Aorta (tissue), 5 donors: Measurements from ENCODE around the gene CDH12. TPM values are rescaled to one million over a fixed set of nuclear protein-coding genes. Genes with fewer than 3 reads are reported as not detected.

Source experiments
- ATAC-seq: fragments of 200-7000 bp; cut with Tn5 transposase; one replicate; pipeline ENCODE4 v1.9.1; 2022; ENCODE audit warnings: moderate library complexity; ENCODE audit not compliant: low FRiP score
- DNase-seq, 2 donors: peaks; one replicate each; pipeline ENCODE4 v3.0.0-alpha.2; 2020
- H3K27ac ChIP-seq, 2 donors: one replicate each; pipeline ENCODE4 v1.5.1; 2013; ENCODE audit warnings: low read length in 2 of 2, mild to moderate bottlenecking in 2 of 2, moderate library complexity in 2 of 2, control low read depth in 1 of 2, inconsistent platforms in 1 of 2, low read depth in 1 of 2
- H3K27me3 ChIP-seq, 2 donors: one replicate each; pipeline ENCODE4 v1.6.1; 2013; ENCODE audit warnings: control low read depth in 1 of 2, low read length in 1 of 2, mild to moderate bottlenecking in 1 of 2, moderate library complexity in 1 of 2; ENCODE audit not compliant: insufficient read depth in 2 of 2, control insufficient read depth in 1 of 2
- H3K36me3 ChIP-seq, 2 donors: one replicate each; pipeline ENCODE4 v1.6.1; 2013; ENCODE audit warnings: control low read depth in 1 of 2, low read length in 1 of 2, mild to moderate bottlenecking in 1 of 2; ENCODE audit not compliant: insufficient read depth in 2 of 2, control insufficient read depth in 1 of 2
- H3K4me1 ChIP-seq, 2 donors: one replicate each; pipeline ENCODE4 v1.6.1; 2013; ENCODE audit warnings: low read length in 2 of 2, control low read depth in 1 of 2, mild to moderate bottlenecking in 1 of 2, moderate library complexity in 1 of 2; ENCODE audit not compliant: insufficient read depth in 2 of 2, control insufficient read depth in 1 of 2
- H3K4me3 ChIP-seq, 2 donors: one replicate each; pipeline ENCODE4 v1.5.1; 2013; ENCODE audit warnings: low read length in 2 of 2, control low read depth in 1 of 2, mild to moderate bottlenecking in 1 of 2
- H3K9me3 ChIP-seq: one replicate; pipeline ENCODE4 v1.6.1; 2013; ENCODE audit warnings: mild to moderate bottlenecking, low read length; ENCODE audit not compliant: control insufficient read depth
- WGBS, 2 donors: extraction: QIAGEN DNeasy Blood & Tissue Kit; methylation state at CpG; one replicate each; pipeline ENCODE4 v1.1.7; 2013; 5-methylcytosine and 5-hydroxymethylcytosine counted together
- intact Hi-C, 2 donors: fragments of 100-400 bp; cut with DNase I; formaldehyde crosslinking; loops; one replicate each; pipeline versions ENCODE4 v1.14.2 to v1.15.0; 2022
- polyA plus RNA-seq, 2 donors: library from polyadenylated mRNA; stranded (reverse); fragments of 200-250 nt; gene quantifications; one replicate each; pipeline ENCODE4 v1.2.3, GENCODE V29; 2013
- total RNA-seq, 2 donors: library from RNA; stranded (reverse); fragmentation: NEBNext Ultra II Directional; extraction: Animal tissue kit (Norgen Biotek cat#: 25700); gene quantifications; one replicate each; pipeline ENCODE4 v1.2.1, GENCODE V29; 2021
- donor health status: healthy with polysubstance abuse.
- donor health status: Bipolar disorder and iron deficiency.
- donor health status: DM: no; HTN: no; CAD: no.
- donor health status: DM: no; HTN: no; CAD: no.
- donor health status: DM: yes; HTN: yes; CAD: no.

The CDH12 gene
- total and polyA plus RNA-seq, 4 donors = not detected

DNA sequence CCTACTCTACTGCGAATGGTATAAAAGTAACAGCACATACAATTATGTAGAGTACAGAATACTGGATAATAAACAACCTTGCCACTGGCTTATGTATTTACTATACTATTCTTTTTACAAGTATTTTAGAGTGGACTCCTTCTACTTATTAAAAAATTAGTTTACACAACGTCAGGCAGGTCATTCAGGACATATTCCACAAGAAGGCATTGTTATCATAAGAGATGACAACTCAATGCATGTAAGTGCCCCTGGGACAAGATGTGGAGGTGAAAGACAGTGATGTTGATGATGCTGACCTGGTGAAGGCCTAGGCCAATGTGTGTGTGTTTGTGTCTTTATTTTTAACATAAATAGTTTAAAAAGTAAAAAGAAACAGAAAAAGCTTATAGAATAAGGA, 421.7 kb downstream of the CDH12 start:
- no peak overlapping the region for H3K4me3 ChIP-seq
- intact Hi-C loops = no loop called here
- WGBS, 2 donors = 69 to 74% methylated on average over 2 of the region's 2 CpGs
- ATAC-seq (no peak), DNase-seq (no peak)
- H3K27me3 ChIP-seq = no peaks in the 10 kb centered on the region
- H3K36me3 ChIP-seq = no peaks in the 10 kb centered on the region
- H3K27ac ChIP-seq = no peak overlapping the region
- no peaks in the 10 kb centered on the region for H3K9me3 ChIP-seq
- H3K4me1 ChIP-seq = no peaks in the 10 kb centered on the region

DNA sequence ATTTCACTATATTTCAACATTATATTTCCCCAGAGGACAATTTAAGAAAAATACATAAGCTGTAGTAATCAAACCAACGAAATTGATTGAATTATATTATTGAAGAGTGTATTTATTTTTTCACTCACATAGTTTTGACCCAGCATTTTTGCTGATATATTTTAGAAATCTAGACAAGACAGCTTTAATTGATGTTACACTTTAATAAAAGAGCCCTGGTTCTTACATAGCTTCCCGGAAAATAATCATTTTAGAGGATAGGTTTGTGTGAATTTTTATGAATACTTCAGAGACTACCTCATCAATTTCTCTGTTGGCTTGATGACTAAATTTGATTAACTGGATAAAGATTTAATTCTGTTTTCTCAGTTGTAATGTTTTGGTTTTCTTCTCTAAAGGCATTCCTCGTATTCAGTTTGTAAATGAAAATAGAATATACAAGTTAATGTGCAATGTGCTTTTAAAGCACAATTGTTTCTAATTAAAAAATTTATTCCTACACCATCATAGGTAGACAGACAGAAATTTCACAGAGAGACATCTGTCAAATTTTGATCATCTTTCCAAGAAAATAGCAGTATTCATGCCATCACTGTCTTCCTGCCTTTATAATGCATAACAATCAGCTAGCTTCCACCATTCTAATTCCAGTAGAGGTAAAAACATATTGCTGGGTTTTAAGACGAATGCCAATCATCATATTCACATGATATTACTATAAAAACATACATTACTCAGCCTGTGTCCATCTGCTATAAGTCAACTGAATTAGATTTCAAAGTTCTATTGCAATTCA, 441.4 kb downstream of the CDH12 start:
- Histone ChIP-seq H3K36me3 (no peaks in the 10 kb centered on the region), H3K27me3 (no peaks in the 10 kb centered on the region), H3K4me3 (no peak overlapping the region), H3K9me3 (no peaks in the 10 kb centered on the region), H3K4me1 (no peaks in the 10 kb centered on the region), H3K27ac (no peak overlapping the region)
- DNase-seq (no peak), ATAC-seq (no peak)
- intact Hi-C loops = no loop called here
- 21 to 29% methylated on average over 4 of the region's 4 CpGs for WGBS, 2 donors

DNA sequence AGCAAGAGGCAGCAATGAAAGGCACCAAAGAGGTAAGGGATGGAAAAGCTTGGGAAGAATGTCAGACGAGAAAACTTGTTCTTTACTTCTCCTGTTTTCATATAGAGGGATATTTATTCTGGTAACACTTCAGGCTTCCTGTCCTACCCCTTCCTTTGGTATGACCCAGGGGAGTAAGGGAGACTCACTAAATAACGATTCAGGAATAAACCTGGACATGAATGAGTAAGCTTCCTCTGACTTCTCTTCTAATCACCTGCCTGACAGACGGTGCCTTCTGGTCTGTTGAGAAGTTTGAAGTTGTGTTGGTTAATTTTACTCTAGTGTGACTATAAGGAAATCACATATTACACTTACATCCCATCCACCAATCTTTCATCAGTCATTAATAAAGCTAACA, 461.2 kb downstream of the CDH12 start:
- no peak for DNase-seq
- ATAC-seq = no peak
- Histone ChIP-seq H3K4me1 (no peaks in the 10 kb centered on the region), H3K27ac (no peak overlapping the region), H3K9me3 (no peaks in the 10 kb centered on the region), H3K4me3 (no peak overlapping the region), H3K36me3 (no peaks in the 10 kb centered on the region), H3K27me3 (no peaks in the 10 kb centered on the region)
- 65 to 67% methylated on average over 3 of the region's 3 CpGs for WGBS, 2 donors
- intact Hi-C loops = no loop called here

DNA sequence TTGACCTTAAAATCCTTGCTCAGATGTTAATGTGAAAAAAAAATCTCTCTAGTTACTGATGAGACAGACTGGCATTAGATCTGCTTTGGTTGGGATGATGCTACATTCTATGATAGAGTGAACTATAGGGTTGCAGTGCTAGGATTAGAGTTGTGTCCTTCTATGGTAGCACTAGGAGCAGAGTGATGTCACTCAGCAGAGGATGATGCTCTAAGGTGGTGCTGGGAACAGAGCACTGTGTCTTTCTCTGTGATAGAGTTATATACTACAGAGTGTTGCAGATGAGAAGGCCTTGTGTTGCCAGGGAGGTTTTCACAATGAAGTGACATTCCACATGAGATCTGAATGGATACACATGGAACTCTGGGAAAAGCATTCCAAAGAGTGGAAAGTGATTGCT, 462.3 kb downstream of the CDH12 start:
- no peak overlapping the region for H3K27ac ChIP-seq
- no peak for ATAC-seq

DNA sequence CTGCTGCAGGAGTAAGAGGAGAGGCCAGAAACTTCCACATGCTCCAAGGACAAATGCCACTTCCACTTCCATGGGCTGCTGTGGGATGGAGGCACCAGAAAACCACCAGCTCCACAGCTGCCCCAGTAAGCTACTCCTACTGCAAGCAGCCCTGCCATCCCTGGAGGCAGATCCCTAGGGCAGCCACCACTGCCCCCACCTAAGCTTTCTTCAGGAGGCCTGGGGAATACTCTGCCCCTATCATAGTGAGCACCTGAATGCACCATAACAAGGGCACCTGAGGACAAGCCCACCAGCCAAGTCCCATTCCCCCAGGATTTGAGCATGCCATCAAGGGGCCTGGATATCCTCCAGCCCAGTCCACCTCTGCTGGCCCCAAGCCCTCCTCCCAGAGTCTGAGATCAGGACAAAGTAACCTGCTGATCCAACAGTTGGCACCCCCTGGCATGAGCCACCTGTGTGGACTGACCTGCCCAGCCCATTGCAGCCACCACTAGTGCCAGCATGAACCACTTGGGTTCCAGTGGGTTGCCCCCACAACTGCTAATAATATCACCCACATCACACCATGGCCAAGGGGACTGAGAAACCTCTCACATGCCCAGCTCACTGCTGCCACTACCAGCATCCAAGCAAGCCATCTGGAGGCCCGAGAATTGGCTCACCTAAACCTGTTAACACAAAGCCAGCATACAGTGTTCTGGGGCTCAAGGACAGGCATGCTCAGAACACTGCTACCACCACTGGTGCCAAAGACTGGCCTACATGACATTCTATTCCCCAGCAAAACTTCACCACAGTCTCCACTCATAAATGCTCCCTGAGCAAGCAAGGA, 480.1 kb downstream of the CDH12 start:
- intact Hi-C loops = no loop called here
- 60 to 88% methylated on average over 1 of the region's 1 CpG for WGBS, 2 donors
- Histone ChIP-seq H3K27ac (no peak overlapping the region), H3K4me3 (no peak overlapping the region), H3K9me3 (no peaks in the 10 kb centered on the region), H3K4me1 (no peaks in the 10 kb centered on the region), H3K36me3 (no peaks in the 10 kb centered on the region), H3K27me3 (no peaks in the 10 kb centered on the region)
- DNase-seq = peak in 1 of 2 donors; percentile 47
- no peak for ATAC-seq

More for the DNA sequence above, 462.3 kb downstream of the CDH12 start:
- H3K4me3 ChIP-seq = no peak overlapping the region
- no peaks in the 10 kb centered on the region for H3K36me3 ChIP-seq
- DNase-seq = no peak
- no peaks in the 10 kb centered on the region for H3K4me1 ChIP-seq
- H3K9me3 ChIP-seq = no peaks in the 10 kb centered on the region
- intact Hi-C loops = no loop called here
- H3K27me3 ChIP-seq = no peaks in the 10 kb centered on the region

DNA sequence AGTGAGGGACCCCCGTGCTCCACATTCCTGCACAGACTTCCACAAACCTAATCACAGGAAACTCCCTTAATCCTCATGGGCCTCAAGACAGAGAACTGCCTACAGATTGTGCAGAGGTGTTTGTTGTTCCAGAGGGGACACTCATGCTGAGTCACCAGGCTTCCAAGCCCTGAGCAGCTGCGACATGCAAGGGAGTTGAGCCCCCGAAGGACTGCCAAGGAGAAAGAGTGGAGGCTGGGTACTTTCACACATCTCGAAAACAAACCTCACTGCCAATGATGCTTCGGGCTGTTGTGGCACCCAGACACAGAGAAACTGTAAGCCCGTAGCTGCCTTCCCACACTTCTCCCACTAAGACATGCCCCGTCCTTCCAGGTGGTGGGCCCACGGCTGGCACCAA, 480.8 kb downstream of the CDH12 start:
- Histone ChIP-seq H3K27me3 (no peaks in the 10 kb centered on the region), H3K4me3 (no peak overlapping the region), H3K36me3 (no peaks in the 10 kb centered on the region), H3K9me3 (no peaks in the 10 kb centered on the region), H3K27ac (no peak overlapping the region), H3K4me1 (no peaks in the 10 kb centered on the region)
- intact Hi-C loops = no loop called here
- 62 to 63% methylated on average over 8 of the region's 8 CpGs for WGBS, 2 donors
- DNase-seq (peak in 1 of 2 donors; percentile 21), ATAC-seq (no peak)

DNA sequence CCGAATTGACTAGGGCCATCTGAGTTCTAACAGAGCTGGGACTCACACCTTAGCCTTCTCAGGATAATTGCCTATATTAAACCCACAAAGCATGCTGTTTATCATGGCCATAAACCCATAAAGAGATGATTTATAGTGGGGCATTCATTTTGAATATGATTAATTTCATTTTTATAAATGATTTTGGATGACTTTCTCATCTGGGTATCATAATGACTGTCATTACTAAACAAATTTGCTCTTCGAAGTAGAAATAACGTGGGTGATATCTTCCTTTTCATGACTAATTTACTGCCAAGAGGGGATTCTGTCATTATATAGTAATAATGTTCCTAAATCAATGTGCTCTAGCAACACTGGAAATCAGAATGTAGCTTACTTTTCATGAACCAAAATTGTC, 498.2 kb downstream of the CDH12 start:
- intact Hi-C loops = no loop called here
- 49 to 66% methylated on average over 3 of the region's 3 CpGs for WGBS, 2 donors
- DNase-seq = no peak
- no peak for ATAC-seq
- no peak overlapping the region for H3K4me3 ChIP-seq
- no peaks in the 10 kb centered on the region for H3K4me1 ChIP-seq
- no peaks in the 10 kb centered on the region for H3K9me3 ChIP-seq
- no peak overlapping the region for H3K27ac ChIP-seq
- no peaks in the 10 kb centered on the region for H3K36me3 ChIP-seq
- H3K27me3 ChIP-seq = no peaks in the 10 kb centered on the region

DNA sequence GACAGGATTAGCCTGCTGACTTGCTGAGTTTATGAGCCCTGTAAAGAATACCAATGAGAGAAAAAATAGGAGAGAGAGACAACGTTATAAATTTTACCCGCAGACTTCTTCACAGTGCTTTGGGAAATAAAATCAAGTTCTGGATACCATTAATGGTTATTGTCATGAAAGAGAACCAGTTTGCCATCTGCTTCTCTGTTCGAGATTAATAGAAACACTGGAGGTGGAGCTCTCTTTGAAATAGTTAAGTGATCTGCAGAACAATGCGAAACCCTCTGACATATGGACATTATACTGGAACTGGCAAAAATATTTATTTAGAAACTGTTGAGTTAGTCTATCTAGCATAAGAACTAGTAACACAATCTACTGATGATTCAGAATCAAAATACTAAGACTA, 500.7 kb downstream of the CDH12 start:
- H3K9me3 ChIP-seq = no peaks in the 10 kb centered on the region
- ATAC-seq (no peak), DNase-seq (no peak)
- 68 to 75% methylated on average over 4 of the region's 4 CpGs for WGBS, 2 donors
- intact Hi-C loops = no loop called here
- H3K4me3 ChIP-seq = no peak overlapping the region
- no peak overlapping the region for H3K27ac ChIP-seq
- no peaks in the 10 kb centered on the region for H3K4me1 ChIP-seq
- no peaks in the 10 kb centered on the region for H3K27me3 ChIP-seq
- H3K36me3 ChIP-seq = no peaks in the 10 kb centered on the region

DNA sequence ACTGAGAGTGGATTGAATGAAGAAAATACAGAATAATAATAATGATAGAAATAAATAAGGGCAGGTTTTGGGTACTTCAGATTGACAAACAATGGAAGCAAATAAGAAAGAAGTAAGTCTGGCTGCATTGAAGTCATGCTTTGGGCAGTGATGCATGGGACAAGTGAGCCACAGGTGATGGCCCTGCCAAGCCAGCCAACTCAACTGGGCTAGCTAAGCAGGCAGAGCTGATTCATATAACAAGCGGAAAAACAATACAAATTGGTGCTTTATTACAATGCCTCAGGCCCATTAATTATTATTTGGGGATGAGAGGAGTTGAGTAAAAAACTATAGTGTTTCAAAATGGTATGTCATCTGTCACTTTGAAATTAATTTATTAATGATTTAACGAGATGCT, 502.0 kb downstream of the CDH12 start:
- no peaks in the 10 kb centered on the region for H3K36me3 ChIP-seq
- no peaks in the 10 kb centered on the region for H3K4me1 ChIP-seq
- WGBS, 2 donors = 42 to 67% methylated on average over 2 of the region's 2 CpGs
- H3K27me3 ChIP-seq = no peaks in the 10 kb centered on the region
- H3K27ac ChIP-seq = no peak overlapping the region
- no peak for ATAC-seq
- no peaks in the 10 kb centered on the region for H3K9me3 ChIP-seq
- intact Hi-C loops = no loop called here
- H3K4me3 ChIP-seq = no peak overlapping the region
- no peak for DNase-seq
